Measurements from ENCODE around the gene UTP20. TPM values are rescaled to one million over a fixed set of nuclear protein-coding genes. Genes with fewer than 3 reads are reported as not detected.

Gene UTP20
- total RNA-seq, 1 donor from 2014 or later = 16.2 TPM

GRCh38 chr12:101267111-101267510 is 12.8 kb upstream of the UTP20 start:
- Histone ChIP-seq H3K4me3 (ENCODE audit: low read length in 3 of 3) (no peak overlapping the region), H3K9ac (ENCODE audit: low read depth in 1 of 3, low read length in 3 of 3) (no peak overlapping the region), H3K27ac (ENCODE audit: low read depth, low read length) (no peak overlapping the region), H3K36me3 (ENCODE audit: control insufficient read depth in 3 of 3, insufficient read depth in 3 of 3, low read length in 3 of 3) (no peaks in the 10 kb centered on the region), H3K4me1 (ENCODE audit: control insufficient read depth in 3 of 3, insufficient read depth in 3 of 3, low read length in 3 of 3) (no peaks in the 10 kb centered on the region), H3K9me3 (ENCODE audit: control insufficient read depth in 3 of 3, low read length in 3 of 3) (no peaks in the 10 kb centered on the region), H3K27me3 (ENCODE audit: control insufficient read depth in 3 of 3, insufficient read depth in 3 of 3, low read length in 3 of 3) (peaks cover 0 to 4% (median 4%) of the 10 kb centered on the region in 3 donors)

GRCh38 chr12:101276433-101276832 is 3.5 kb upstream of the UTP20 start:
- Histone ChIP-seq H3K4me1 (ENCODE audit: control insufficient read depth in 3 of 3, insufficient read depth in 3 of 3, low read length in 3 of 3) (peaks cover 3 to 8% (median 6%) of the 10 kb centered on the region in 3 donors), H3K9ac (ENCODE audit: low read depth in 1 of 3, low read length in 3 of 3) (no peak overlapping the region), H3K27me3 (ENCODE audit: control insufficient read depth in 3 of 3, insufficient read depth in 3 of 3, low read length in 3 of 3) (no peaks in the 10 kb centered on the region), H3K27ac (ENCODE audit: low read depth, low read length) (no peak overlapping the region), H3K36me3 (ENCODE audit: control insufficient read depth in 3 of 3, insufficient read depth in 3 of 3, low read length in 3 of 3) (no peaks in the 10 kb centered on the region), H3K9me3 (ENCODE audit: control insufficient read depth in 3 of 3, low read length in 3 of 3) (no peaks in the 10 kb centered on the region), H3K4me3 (ENCODE audit: low read length in 3 of 3) (no peak overlapping the region)

- no peak overlapping the region for H3K27ac ChIP-seq (ENCODE audit: low read depth, low read length)
- H3K9me3 ChIP-seq (ENCODE audit: control insufficient read depth in 3 of 3, low read length in 3 of 3) = no peaks in the 10 kb centered on the region
- no peaks in the 10 kb centered on the region for H3K27me3 ChIP-seq (ENCODE audit: control insufficient read depth in 3 of 3, insufficient read depth in 3 of 3, low read length in 3 of 3)
- H3K4me3 ChIP-seq (ENCODE audit: low read length in 3 of 3) = no peak overlapping the region
- H3K4me1 ChIP-seq (ENCODE audit: control insufficient read depth in 3 of 3, insufficient read depth in 3 of 3, low read length in 3 of 3) = peaks cover 3 to 8% (median 6%) of the 10 kb centered on the region in 3 donors
- H3K36me3 ChIP-seq (ENCODE audit: control insufficient read depth in 3 of 3, insufficient read depth in 3 of 3, low read length in 3 of 3) = peaks cover 0 to 4% (median 0%) of the 10 kb centered on the region in 3 donors
- H3K9ac ChIP-seq (ENCODE audit: low read depth in 1 of 3, low read length in 3 of 3) = no peak overlapping the region
Observed at GRCh38 chr12:101277443-101277842, 2.5 kb upstream of the UTP20 start.

GRCh38 chr12:101287357-101287756 is 7.5 kb downstream of the UTP20 start:
- no peak overlapping the region for H3K4me3 ChIP-seq (ENCODE audit: low read length in 3 of 3)
- H3K9ac ChIP-seq (ENCODE audit: low read depth in 1 of 3, low read length in 3 of 3) = no peak overlapping the region
- no peaks in the 10 kb centered on the region for H3K27me3 ChIP-seq (ENCODE audit: control insufficient read depth in 3 of 3, insufficient read depth in 3 of 3, low read length in 3 of 3)
- H3K4me1 ChIP-seq (ENCODE audit: control insufficient read depth in 3 of 3, insufficient read depth in 3 of 3, low read length in 3 of 3) = no peaks in the 10 kb centered on the region
- H3K9me3 ChIP-seq (ENCODE audit: control insufficient read depth in 3 of 3, low read length in 3 of 3) = no peaks in the 10 kb centered on the region
- peaks cover 6 to 51% (median 47%) of the 10 kb centered on the region in 3 donors for H3K36me3 ChIP-seq (ENCODE audit: control insufficient read depth in 3 of 3, insufficient read depth in 3 of 3, low read length in 3 of 3)
- H3K27ac ChIP-seq (ENCODE audit: low read depth, low read length) = no peak overlapping the region

- Histone ChIP-seq H3K36me3 (ENCODE audit: control insufficient read depth in 3 of 3, insufficient read depth in 3 of 3, low read length in 3 of 3) (peaks cover 18 to 52% (median 47%) of the 10 kb centered on the region in 3 donors), H3K27me3 (ENCODE audit: control insufficient read depth in 3 of 3, insufficient read depth in 3 of 3, low read length in 3 of 3) (no peaks in the 10 kb centered on the region), H3K27ac (ENCODE audit: low read depth, low read length) (no peak overlapping the region), H3K9me3 (ENCODE audit: control insufficient read depth in 3 of 3, low read length in 3 of 3) (no peaks in the 10 kb centered on the region), H3K9ac (ENCODE audit: low read depth in 1 of 3, low read length in 3 of 3) (no peak overlapping the region), H3K4me3 (ENCODE audit: low read length in 3 of 3) (no peak overlapping the region), H3K4me1 (ENCODE audit: control insufficient read depth in 3 of 3, insufficient read depth in 3 of 3, low read length in 3 of 3) (no peaks in the 10 kb centered on the region)
Observed at GRCh38 chr12:101297661-101298060, 17.8 kb downstream of the UTP20 start.

GRCh38 chr12:101298426-101298825 is 18.5 kb downstream of the UTP20 start:
- H3K9me3 ChIP-seq (ENCODE audit: control insufficient read depth in 3 of 3, low read length in 3 of 3) = no peaks in the 10 kb centered on the region
- H3K4me1 ChIP-seq (ENCODE audit: control insufficient read depth in 3 of 3, insufficient read depth in 3 of 3, low read length in 3 of 3) = no peaks in the 10 kb centered on the region
- no peak overlapping the region for H3K27ac ChIP-seq (ENCODE audit: low read depth, low read length)
- H3K27me3 ChIP-seq (ENCODE audit: control insufficient read depth in 3 of 3, insufficient read depth in 3 of 3, low read length in 3 of 3) = no peaks in the 10 kb centered on the region
- no peak overlapping the region for H3K4me3 ChIP-seq (ENCODE audit: low read length in 3 of 3)
- no peak overlapping the region for H3K9ac ChIP-seq (ENCODE audit: low read depth in 1 of 3, low read length in 3 of 3)
- peaks cover 20 to 55% (median 50%) of the 10 kb centered on the region in 3 donors for H3K36me3 ChIP-seq (ENCODE audit: control insufficient read depth in 3 of 3, insufficient read depth in 3 of 3, low read length in 3 of 3)

GRCh38 chr12:101299346-101299745 is 19.4 kb downstream of the UTP20 start:
- Histone ChIP-seq H3K36me3 (ENCODE audit: control insufficient read depth in 3 of 3, insufficient read depth in 3 of 3, low read length in 3 of 3) (peaks cover 27 to 58% (median 57%) of the 10 kb centered on the region in 3 donors), H3K4me1 (ENCODE audit: control insufficient read depth in 3 of 3, insufficient read depth in 3 of 3, low read length in 3 of 3) (no peaks in the 10 kb centered on the region), H3K27ac (ENCODE audit: low read depth, low read length) (no peak overlapping the region), H3K27me3 (ENCODE audit: control insufficient read depth in 3 of 3, insufficient read depth in 3 of 3, low read length in 3 of 3) (no peaks in the 10 kb centered on the region), H3K9me3 (ENCODE audit: control insufficient read depth in 3 of 3, low read length in 3 of 3) (no peaks in the 10 kb centered on the region), H3K9ac (ENCODE audit: low read depth in 1 of 3, low read length in 3 of 3) (no peak overlapping the region), H3K4me3 (ENCODE audit: low read length in 3 of 3) (no peak overlapping the region)

GRCh38 chr12:101299931-101300330 is 20.0 kb downstream of the UTP20 start:
- Histone ChIP-seq H3K9ac (ENCODE audit: low read depth in 1 of 3, low read length in 3 of 3) (no peak overlapping the region), H3K9me3 (ENCODE audit: control insufficient read depth in 3 of 3, low read length in 3 of 3) (no peaks in the 10 kb centered on the region), H3K4me1 (ENCODE audit: control insufficient read depth in 3 of 3, insufficient read depth in 3 of 3, low read length in 3 of 3) (no peaks in the 10 kb centered on the region), H3K27me3 (ENCODE audit: control insufficient read depth in 3 of 3, insufficient read depth in 3 of 3, low read length in 3 of 3) (no peaks in the 10 kb centered on the region), H3K36me3 (ENCODE audit: control insufficient read depth in 3 of 3, insufficient read depth in 3 of 3, low read length in 3 of 3) (peaks cover 29 to 64% (median 62%) of the 10 kb centered on the region in 3 donors), H3K4me3 (ENCODE audit: low read length in 3 of 3) (no peak overlapping the region), H3K27ac (ENCODE audit: low read depth, low read length) (no peak overlapping the region)

GRCh38 chr12:101302741-101303140 is 22.8 kb downstream of the UTP20 start:
- Histone ChIP-seq H3K27me3 (ENCODE audit: control insufficient read depth in 3 of 3, insufficient read depth in 3 of 3, low read length in 3 of 3) (no peaks in the 10 kb centered on the region), H3K36me3 (ENCODE audit: control insufficient read depth in 3 of 3, insufficient read depth in 3 of 3, low read length in 3 of 3) (peaks cover 33 to 67% (median 54%) of the 10 kb centered on the region in 3 donors), H3K27ac (ENCODE audit: low read depth, low read length) (no peak overlapping the region), H3K4me3 (ENCODE audit: low read length in 3 of 3) (no peak overlapping the region), H3K4me1 (ENCODE audit: control insufficient read depth in 3 of 3, insufficient read depth in 3 of 3, low read length in 3 of 3) (no peaks in the 10 kb centered on the region), H3K9me3 (ENCODE audit: control insufficient read depth in 3 of 3, low read length in 3 of 3) (no peaks in the 10 kb centered on the region), H3K9ac (ENCODE audit: low read depth in 1 of 3, low read length in 3 of 3) (no peak overlapping the region)

GRCh38 chr12:101305226-101305779 is 25.4 kb downstream of the UTP20 start:
- H3K27ac ChIP-seq (ENCODE audit: low read depth, low read length) = no peak overlapping the region

More at GRCh38 chr12:101305226-101305779, 25.4 kb downstream of the UTP20 start:
- Histone ChIP-seq H3K4me3 (ENCODE audit: low read length in 3 of 3) (no peak overlapping the region), H3K36me3 (ENCODE audit: control insufficient read depth in 3 of 3, insufficient read depth in 3 of 3, low read length in 3 of 3) (peaks cover 31 to 56% (median 51%) of the 10 kb centered on the region in 3 donors), H3K27me3 (ENCODE audit: control insufficient read depth in 3 of 3, insufficient read depth in 3 of 3, low read length in 3 of 3) (no peaks in the 10 kb centered on the region), H3K9ac (ENCODE audit: low read depth in 1 of 3, low read length in 3 of 3) (no peak overlapping the region), H3K9me3 (ENCODE audit: control insufficient read depth in 3 of 3, low read length in 3 of 3) (no peaks in the 10 kb centered on the region), H3K4me1 (ENCODE audit: control insufficient read depth in 3 of 3, insufficient read depth in 3 of 3, low read length in 3 of 3) (no peaks in the 10 kb centered on the region)

Measured in skeletal muscle tissue (tissue), 4 donors.